Mesenchymal stem cell (in vitro differentiated cells and primary cell): Measurements from ENCODE around the gene ZNF496.
"Not testable (repeated sequence)": the region's sequence is repeated elsewhere in the genome, so short reads cannot be mapped to it uniquely, and the experiment has no call there.

Source experiments
- DNase-seq: peaks from one replicate; pipeline ENCODE4 v3.0.0-alpha.2; 2013
- H2AFZ ChIP-seq: one replicate; pipeline ENCODE4 v1.6.1; 2013; ENCODE audit warnings: low read depth, mild to moderate bottlenecking, control low read depth, inconsistent platforms, low read length, moderate library complexity
- H2AK5ac ChIP-seq: 2 replicates; pipeline ENCODE4 v1.6.1; 2013; ENCODE audit warnings: low read length, moderate library complexity, mild to moderate bottlenecking, inconsistent platforms; ENCODE audit not compliant: severe bottlenecking
- H2BK120ac ChIP-seq: one replicate; pipeline ENCODE4 v1.6.1; 2013; ENCODE audit warnings: low read depth, mild to moderate bottlenecking, inconsistent platforms, low read length, moderate library complexity
- H2BK12ac ChIP-seq, 2 experiments: one replicate each; pipeline ENCODE4 v1.6.1; 2013; ENCODE audit warnings: inconsistent platforms in 2 of 2, low read length in 2 of 2, mild to moderate bottlenecking in 2 of 2, moderate library complexity in 2 of 2, control low read depth in 1 of 2
- H2BK15ac ChIP-seq: one replicate; pipeline ENCODE4 v1.6.1; 2013; ENCODE audit warnings: mild to moderate bottlenecking, low read depth, inconsistent platforms; ENCODE audit not compliant: poor library complexity, severe bottlenecking
- H2BK5ac ChIP-seq: 2 replicates; pipeline ENCODE4 v1.6.1; 2013; ENCODE audit warnings: low read depth, mild to moderate bottlenecking, low read length, control low read depth, inconsistent platforms; ENCODE audit not compliant: poor library complexity, severe bottlenecking
- H3K14ac ChIP-seq, 2 experiments: one replicate each; pipeline ENCODE4 v1.6.1; 2013; ENCODE audit warnings: inconsistent platforms in 2 of 2, low read length in 2 of 2, control low read depth in 1 of 2, mild to moderate bottlenecking in 1 of 2, moderate library complexity in 1 of 2
- H3K18ac ChIP-seq, 2 experiments: one replicate each; pipeline ENCODE4 v1.6.1; 2013; ENCODE audit warnings: inconsistent platforms in 2 of 2, low read length in 2 of 2, control low read depth in 1 of 2, low read depth in 1 of 2, mild to moderate bottlenecking in 1 of 2
- H3K23ac ChIP-seq, 2 experiments: one replicate each; pipeline ENCODE4 v1.6.1; 2013; ENCODE audit warnings: inconsistent platforms in 2 of 2, low read length in 2 of 2, mild to moderate bottlenecking in 2 of 2, moderate library complexity in 2 of 2, control low read depth in 1 of 2
- H3K27ac ChIP-seq: 2 replicates; pipeline ENCODE4 v1.5.1; 2013; ENCODE audit warnings: mild to moderate bottlenecking, moderate library complexity, low read length, control low read depth, inconsistent platforms; ENCODE audit not compliant: poor library complexity, severe bottlenecking
- H3K27me3 ChIP-seq, 2 experiments: 2 replicates each; pipeline versions ENCODE4 v1.6.1 to v1.7.0; 2013; ENCODE audit warnings: low read length in 2 of 2, mild to moderate bottlenecking in 2 of 2, moderate library complexity in 2 of 2, control low read depth in 1 of 2, inconsistent platforms in 1 of 2; ENCODE audit not compliant: control insufficient read depth in 1 of 2, insufficient read depth in 1 of 2
- H3K36me3 ChIP-seq, 2 experiments: 2 replicates each; pipeline versions ENCODE4 v1.6.1 to v1.7.0; 2013; ENCODE audit warnings: low read length in 2 of 2, control low read depth in 1 of 2, inconsistent platforms in 1 of 2, low read depth in 1 of 2, mild to moderate bottlenecking in 1 of 2; ENCODE audit not compliant: insufficient read depth in 2 of 2, control insufficient read depth in 1 of 2
- H3K4ac ChIP-seq, 2 experiments: one replicate each; pipeline ENCODE4 v1.6.1; 2013; ENCODE audit warnings: inconsistent platforms in 2 of 2, low read length in 2 of 2, mild to moderate bottlenecking in 2 of 2, moderate library complexity in 2 of 2, control low read depth in 1 of 2, low read depth in 1 of 2
- H3K4me1 ChIP-seq: 2 replicates; pipeline ENCODE4 v1.6.1; 2013; ENCODE audit warnings: low read depth, low read length, control low read depth; ENCODE audit not compliant: control insufficient read depth, insufficient read depth
- H3K4me2 ChIP-seq: 2 replicates; pipeline ENCODE4 v1.6.1; 2013; ENCODE audit warnings: low read length, mild to moderate bottlenecking, inconsistent platforms; ENCODE audit not compliant: poor library complexity, severe bottlenecking
- H3K4me3 ChIP-seq, 2 experiments: 2 replicates each; pipeline versions ENCODE4 v1.5.1 to v1.7.0; 2013; ENCODE audit warnings: low read length in 2 of 2, mild to moderate bottlenecking in 2 of 2, control low read depth in 1 of 2, low read depth in 1 of 2; ENCODE audit not compliant: insufficient read depth in 1 of 2
- H3K79me1 ChIP-seq: replicated peaks from 2 replicates; pipeline ENCODE4 v1.6.1; 2013; ENCODE audit warnings: mild to moderate bottlenecking, control low read depth, low read length, inconsistent platforms; ENCODE audit not compliant: poor library complexity, severe bottlenecking
- H3K9ac ChIP-seq: 2 replicates; pipeline ENCODE4 v1.7.0; 2013; ENCODE audit warnings: mild to moderate bottlenecking, low read length, moderate library complexity
- H3K9me3 ChIP-seq: 2 replicates; pipeline ENCODE4 v1.7.0; 2013; ENCODE audit warnings: mild to moderate bottlenecking, low read length; ENCODE audit not compliant: control insufficient read depth
- H4K8ac ChIP-seq: one replicate; pipeline ENCODE4 v1.6.1; 2013; ENCODE audit warnings: inconsistent platforms, mild to moderate bottlenecking, low read length, moderate library complexity
- H4K91ac ChIP-seq: one replicate; pipeline ENCODE4 v1.6.1; 2013; ENCODE audit warnings: mild to moderate bottlenecking, low read length, inconsistent platforms
- WGBS: methylation state at CpG from one replicate; pipeline ENCODE4 v1.1.7; 2013; ENCODE audit warnings: mixed read lengths; 5-methylcytosine and 5-hydroxymethylcytosine counted together

ZNF496 gene

GRCh38 chr1:247289274-247289892 lies 42.3 kb downstream of the ZNF496 start:
- H3K9ac ChIP-seq, H2BK5ac ChIP-seq, H2BK12ac ChIP-seq, H3K27ac ChIP-seq, H2BK15ac ChIP-seq, H3K23ac ChIP-seq, H3K18ac ChIP-seq, H2BK120ac ChIP-seq, H3K4ac ChIP-seq, H3K4me2 ChIP-seq, H3K27me3 ChIP-seq, H3K9me3 ChIP-seq, DNase-seq, H3K4me3 ChIP-seq, H2AK5ac ChIP-seq, H3K14ac ChIP-seq, H4K8ac ChIP-seq, H2AFZ ChIP-seq, H3K79me1 ChIP-seq, H4K91ac ChIP-seq: not testable (repeated sequence)
- H3K4me1 ChIP-seq, result peaks cover 14% of the 10 kb centered on the region
- H3K36me3 ChIP-seq, result peaks cover 0 to 10% of the 10 kb centered on the region in 2 experiments
- 90% methylated on average over 13 of the region's 19 CpGs for WGBS

GRCh38 chr1:247288341-247288740 lies 43.3 kb downstream of the ZNF496 start:
- Histone ChIP-seq H3K4me3 (no peak overlapping the region), H2AFZ (no peak overlapping the region), H3K27ac (no peak overlapping the region), H3K9ac (no peak overlapping the region), H4K91ac (no peak overlapping the region), H3K23ac (no peak overlapping the region), H2AK5ac (no peak overlapping the region), H2BK120ac (no peak overlapping the region), H3K9me3 (peaks cover 3% of the 10 kb centered on the region), H3K18ac (no peak overlapping the region), H3K79me1 (no peaks in the 10 kb centered on the region), H2BK5ac (no peak overlapping the region), H3K4me1 (peaks cover 9% of the 10 kb centered on the region), H3K36me3 (peaks cover 0 to 10% of the 10 kb centered on the region in 2 experiments), H3K4me2 (no peak overlapping the region), H4K8ac (no peak overlapping the region), H2BK12ac (no peak overlapping the region), H2BK15ac (no peak overlapping the region), H3K4ac (no peak overlapping the region), H3K27me3 (no peaks in the 10 kb centered on the region), H3K14ac (no peak overlapping the region)
- no peak for DNase-seq
- WGBS, result 89% methylated on average over 6 of the region's 6 CpGs

GRCh38 chr1:247287460-247287859 lies 44.2 kb downstream of the ZNF496 start:
- no peak overlapping the region for H3K27ac ChIP-seq
- no peak overlapping the region for H3K4ac ChIP-seq
- H3K9ac ChIP-seq, result no peak overlapping the region
- H3K4me3 ChIP-seq, result no peak overlapping the region
- H3K14ac ChIP-seq, result no peak overlapping the region
- no peak overlapping the region for H2BK15ac ChIP-seq
- H4K91ac ChIP-seq, result no peak overlapping the region
- no peak overlapping the region for H4K8ac ChIP-seq
- no peak overlapping the region for H3K23ac ChIP-seq
- no peak overlapping the region for H3K4me2 ChIP-seq
- H3K79me1 ChIP-seq, result no peaks in the 10 kb centered on the region
- no peak overlapping the region for H2BK120ac ChIP-seq
- H2AFZ ChIP-seq, result no peak overlapping the region
- H3K9me3 ChIP-seq, result peaks cover 3% of the 10 kb centered on the region
- H3K18ac ChIP-seq, result no peak overlapping the region
- H3K27me3 ChIP-seq, result no peaks in the 10 kb centered on the region
- no peak overlapping the region for H2BK5ac ChIP-seq
- H3K4me1 ChIP-seq, result peaks cover 6% of the 10 kb centered on the region
- H3K36me3 ChIP-seq, result peaks cover 0 to 10% of the 10 kb centered on the region in 2 experiments
- no peak for DNase-seq
- 97% methylated on average over 14 of the region's 14 CpGs for WGBS
- no peak overlapping the region for H2AK5ac ChIP-seq
- no peak overlapping the region for H2BK12ac ChIP-seq

GRCh38 chr1:247286134-247286670 lies 45.5 kb downstream of the ZNF496 start:
- no peak overlapping the region for H3K14ac ChIP-seq
- H3K36me3 ChIP-seq, result peaks cover 0 to 10% of the 10 kb centered on the region in 2 experiments
- H3K9me3 ChIP-seq, result peaks cover 3% of the 10 kb centered on the region
- H3K27ac ChIP-seq, result no peak overlapping the region
- H3K4me2 ChIP-seq, result no peak overlapping the region
- H2BK15ac ChIP-seq, result no peak overlapping the region
- H4K91ac ChIP-seq, result no peak overlapping the region
- WGBS, result 94% methylated on average over 23 of the region's 23 CpGs
- no peak overlapping the region for H2AK5ac ChIP-seq
- no peaks in the 10 kb centered on the region for H3K79me1 ChIP-seq
- no peak overlapping the region for H3K18ac ChIP-seq
- H4K8ac ChIP-seq, result no peak overlapping the region
- no peak overlapping the region for H2BK120ac ChIP-seq
- peaks cover under 1% of the 10 kb centered on the region for H3K4me1 ChIP-seq
- H3K4me3 ChIP-seq, result no peak overlapping the region
- H3K9ac ChIP-seq, result no peak overlapping the region
- DNase-seq, result no peak
- H2BK5ac ChIP-seq, result no peak overlapping the region
- no peak overlapping the region for H3K23ac ChIP-seq
- no peak overlapping the region for H2BK12ac ChIP-seq
- no peaks in the 10 kb centered on the region for H3K27me3 ChIP-seq
- no peak overlapping the region for H2AFZ ChIP-seq
- H3K4ac ChIP-seq, result no peak overlapping the region
